Activated gamma-delta T cell (primary cell): ENCODE measurements around the gene MN1.

Experiments
- DNase-seq: peaks from one replicate; lab custom pipeline; 2025; lab: John Stamatoyannopoulos, UW
- total RNA-seq, 2 donors: gene quantifications; one replicate each; lab custom pipeline; 2026; lab: John Stamatoyannopoulos, UW

Gene MN1
- 0.05 to 7.8 reads per million in 2 donors for total RNA-seq

DNA sequence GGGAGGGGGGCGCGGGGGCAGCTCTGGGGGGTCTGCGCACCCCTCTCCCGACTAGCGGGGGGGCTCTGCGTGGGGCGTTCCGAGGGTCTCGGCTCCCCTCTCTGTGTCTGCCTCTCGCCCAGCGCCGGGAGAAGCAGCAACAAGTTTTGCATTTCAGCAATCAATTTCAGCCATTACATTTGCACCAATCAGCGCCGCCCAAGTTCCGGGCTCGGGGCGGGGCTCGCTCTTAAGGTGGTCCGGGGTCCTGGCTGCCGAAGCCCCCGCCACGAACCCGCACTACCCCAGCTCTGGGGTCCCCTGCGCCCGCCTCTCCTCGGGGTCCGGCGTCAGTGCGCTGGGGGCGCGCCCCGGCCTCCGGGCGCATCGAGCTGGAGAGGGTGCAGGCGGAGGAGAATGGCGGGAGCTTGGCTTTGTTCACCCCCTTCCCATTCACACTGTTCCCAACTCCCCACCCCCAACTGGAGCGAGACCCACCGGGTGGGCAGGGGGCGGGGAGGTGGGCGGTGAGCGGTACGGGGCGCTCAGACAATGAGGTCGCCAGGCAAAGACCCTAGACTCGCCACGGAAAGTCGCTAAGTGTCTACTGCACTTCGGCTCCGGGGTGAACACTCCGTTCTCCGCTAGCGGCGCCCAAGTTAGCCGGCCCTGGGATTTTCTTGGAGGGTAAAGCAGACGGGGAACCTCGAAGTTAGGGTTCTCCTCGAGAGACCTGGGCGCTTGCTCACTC is at the start of gene MN1:
Gene MN1, minus strand, starts transcription at position 141 of the 730 bp plus-strand sequence. CDS start 1,213 bp downstream, outside the sequence.
- DNase-seq, result no peak

DNA sequence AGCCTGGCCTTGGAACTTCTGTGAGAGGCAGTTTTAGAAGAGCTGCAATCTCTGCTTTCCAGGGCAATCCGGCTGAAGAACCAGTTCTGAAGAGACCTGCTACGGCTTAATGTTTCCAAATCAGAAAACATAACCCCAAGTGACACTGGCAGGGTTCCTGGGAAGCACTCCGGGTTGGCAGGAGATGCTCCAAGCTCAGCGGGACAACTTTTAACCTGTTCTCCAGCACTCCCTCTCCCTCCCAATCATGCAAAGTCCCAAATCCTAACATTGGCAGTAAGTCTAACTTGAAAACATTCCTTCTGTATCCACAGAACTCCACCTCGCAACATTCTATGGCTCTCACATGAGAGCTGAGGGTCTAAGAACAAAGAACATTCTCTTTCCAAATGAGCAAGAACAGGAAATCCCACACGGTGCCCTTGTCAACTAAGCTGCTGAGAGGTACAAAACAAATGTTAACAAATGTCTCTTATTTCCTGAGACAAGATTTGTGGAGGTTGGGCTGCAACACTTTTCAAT is 48.5 kb upstream of the MN1 start:
- no peak for DNase-seq

DNA sequence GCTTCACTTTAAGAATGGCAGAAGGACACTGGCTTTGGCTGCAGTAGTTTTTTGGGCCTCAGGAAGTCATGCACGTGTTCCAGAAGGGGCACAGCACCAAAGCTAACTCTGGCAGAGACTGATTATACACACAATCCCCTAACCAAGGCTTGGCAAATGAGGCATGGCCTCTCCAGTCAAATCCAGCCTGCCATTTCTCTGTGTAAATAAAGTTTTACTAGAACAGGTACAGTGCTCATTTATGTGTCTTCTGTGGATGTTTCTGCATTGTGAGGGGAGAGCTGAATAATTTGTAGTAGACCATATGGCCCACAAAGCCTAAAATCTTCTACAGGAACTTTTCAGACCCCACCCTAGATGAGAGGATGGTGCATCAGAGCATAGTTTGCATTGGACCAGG is 46.4 kb upstream of the MN1 start:
- DNase-seq, result no peak

DNA sequence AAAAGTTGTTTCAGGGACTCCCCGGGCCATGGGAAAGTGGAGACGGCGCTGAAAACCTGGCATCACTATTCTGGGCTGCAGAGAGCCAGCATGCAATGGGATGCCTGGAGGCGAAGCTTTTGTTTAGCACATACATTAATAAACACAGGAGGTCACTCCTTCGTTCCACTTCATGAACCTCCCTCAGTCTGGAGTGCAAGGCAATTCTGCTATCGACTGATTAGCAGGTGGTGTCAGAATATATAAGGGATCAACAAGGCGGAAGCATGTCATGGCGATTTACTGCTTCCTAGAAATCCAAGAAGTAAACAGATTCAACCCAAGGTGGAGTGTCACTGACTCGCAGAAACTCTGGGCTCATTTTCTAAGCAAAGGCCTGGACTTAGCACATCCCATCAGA is 45.4 kb upstream of the MN1 start:
- no peak for DNase-seq

DNA sequence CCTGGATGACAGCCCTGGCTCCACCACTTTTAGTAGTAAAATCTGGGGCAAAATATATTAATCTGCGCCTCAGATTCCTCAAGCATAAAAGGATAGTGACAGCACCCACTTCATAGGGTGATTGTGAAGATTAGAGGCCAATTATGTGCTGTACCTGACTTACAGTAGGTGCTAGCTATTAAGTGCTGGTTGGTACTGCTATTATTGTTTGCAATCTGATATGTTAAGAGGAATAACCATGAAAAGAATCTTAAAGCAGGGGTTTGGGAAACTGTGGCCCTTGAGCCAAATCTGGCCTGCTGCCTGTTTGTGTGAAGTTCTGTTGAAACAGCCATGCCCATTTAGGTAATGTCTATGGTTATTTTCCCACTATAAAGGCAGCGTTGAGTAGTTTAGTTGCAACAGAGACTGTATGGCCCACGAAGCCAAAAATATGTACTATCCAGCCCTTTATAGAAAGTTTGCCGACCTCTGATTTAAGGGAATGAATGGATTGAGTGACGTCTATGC is 44.7 kb upstream of the MN1 start:
- no peak for DNase-seq

DNA sequence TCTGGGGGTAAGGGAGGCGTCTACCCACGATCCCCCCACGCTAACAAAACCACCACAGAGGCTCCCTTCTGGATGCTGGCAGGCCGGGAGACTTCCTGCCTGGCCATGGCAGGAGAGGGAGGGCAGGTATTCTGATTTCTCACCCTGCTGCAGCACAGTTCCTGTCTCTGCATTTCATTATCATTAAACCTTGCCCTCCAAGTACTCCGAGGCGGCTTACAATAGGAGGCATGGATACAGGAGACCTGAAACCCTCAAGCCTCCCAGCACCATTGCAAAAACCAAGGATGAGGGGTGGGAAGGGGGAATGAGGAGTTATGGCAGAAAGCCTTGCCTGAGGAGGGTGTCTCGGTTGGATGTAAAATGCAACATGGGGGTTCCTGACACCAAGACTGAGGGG is 44.1 kb upstream of the MN1 start:
- DNase-seq, result no peak

DNA sequence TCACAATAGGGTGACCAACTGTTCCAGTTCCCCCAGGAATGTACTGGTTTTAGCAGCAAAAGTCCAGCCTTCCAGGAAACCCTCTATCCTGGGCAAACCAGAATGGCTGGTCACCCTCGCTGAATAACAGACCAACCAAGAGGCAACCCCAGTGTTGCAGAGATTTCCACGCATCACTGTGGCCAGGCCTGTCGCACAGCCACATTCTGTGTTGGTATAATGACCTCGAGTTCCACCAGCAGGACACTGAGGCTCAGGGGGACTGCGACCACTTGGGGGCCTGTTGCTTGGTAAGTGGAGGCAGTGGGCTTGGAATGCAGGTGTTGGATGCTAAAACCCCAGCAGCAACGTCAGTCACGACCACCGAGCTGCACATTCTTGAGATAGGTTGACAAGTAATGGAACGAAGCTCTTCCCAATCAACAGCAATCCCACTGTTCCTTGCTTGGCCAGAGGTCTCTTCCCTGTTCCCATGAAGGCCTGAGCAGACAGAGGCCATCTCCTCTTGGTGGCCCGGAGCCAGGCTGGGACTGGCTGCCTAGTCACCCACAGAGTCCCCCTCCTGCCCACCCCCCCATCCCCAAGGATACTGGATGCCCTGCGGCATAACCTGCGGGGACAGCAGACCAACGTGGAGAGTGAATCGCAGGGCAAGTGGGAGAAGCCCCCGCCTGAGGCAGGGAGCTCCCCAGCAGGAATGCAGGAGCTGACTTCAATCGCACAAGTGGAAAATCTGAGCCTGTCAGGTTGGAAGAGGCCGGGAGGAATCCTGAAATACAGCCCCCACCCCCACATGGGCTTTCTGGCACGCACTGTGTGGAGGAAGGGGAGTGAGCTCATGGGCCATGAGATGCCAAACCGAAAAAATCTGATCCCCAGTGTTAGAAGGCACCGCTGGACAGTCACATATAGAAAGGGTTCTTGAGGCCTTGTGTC is 43.4 kb upstream of the MN1 start:
- no peak for DNase-seq

DNA sequence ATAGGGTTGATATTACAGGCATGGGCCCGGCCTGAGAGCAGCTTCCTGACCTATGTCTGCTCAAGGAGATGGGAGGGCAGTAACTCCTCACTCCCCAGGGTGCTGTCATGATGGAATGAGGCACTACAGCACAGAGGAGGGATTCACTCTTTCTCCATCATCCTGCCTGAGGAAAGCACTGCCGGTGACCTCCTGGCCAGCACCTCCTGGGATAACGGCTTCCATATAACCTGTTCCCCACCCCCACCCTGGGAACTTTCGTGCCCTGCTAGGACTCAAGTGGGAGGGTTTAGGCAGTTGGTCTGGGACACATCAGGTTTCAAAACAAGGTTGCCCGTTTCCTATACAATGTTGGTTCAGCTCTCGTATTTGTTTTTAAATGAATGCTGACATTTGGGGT is 42.7 kb upstream of the MN1 start:
- DNase-seq, result no peak

DNA sequence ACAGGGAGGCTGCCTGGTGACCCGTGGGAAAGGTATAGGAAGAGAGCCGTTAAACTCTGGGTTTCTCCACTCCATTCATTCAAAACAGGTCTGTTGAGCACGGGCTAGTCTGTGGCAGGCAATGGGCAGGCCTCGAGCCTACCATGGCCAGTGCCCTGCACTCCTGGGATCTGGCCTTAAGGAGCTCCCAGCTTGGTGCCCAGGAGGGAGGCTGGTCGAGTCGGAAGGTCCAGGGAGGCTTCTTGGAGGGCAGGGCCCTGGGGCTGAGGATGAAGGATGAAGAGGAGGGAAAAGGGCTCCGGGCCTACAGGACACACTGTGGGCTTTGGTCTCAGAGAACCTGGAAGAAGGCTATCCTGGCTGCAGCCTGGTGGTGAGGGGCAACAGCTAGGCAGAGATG is 41.9 kb upstream of the MN1 start:
- DNase-seq, result no peak

DNA sequence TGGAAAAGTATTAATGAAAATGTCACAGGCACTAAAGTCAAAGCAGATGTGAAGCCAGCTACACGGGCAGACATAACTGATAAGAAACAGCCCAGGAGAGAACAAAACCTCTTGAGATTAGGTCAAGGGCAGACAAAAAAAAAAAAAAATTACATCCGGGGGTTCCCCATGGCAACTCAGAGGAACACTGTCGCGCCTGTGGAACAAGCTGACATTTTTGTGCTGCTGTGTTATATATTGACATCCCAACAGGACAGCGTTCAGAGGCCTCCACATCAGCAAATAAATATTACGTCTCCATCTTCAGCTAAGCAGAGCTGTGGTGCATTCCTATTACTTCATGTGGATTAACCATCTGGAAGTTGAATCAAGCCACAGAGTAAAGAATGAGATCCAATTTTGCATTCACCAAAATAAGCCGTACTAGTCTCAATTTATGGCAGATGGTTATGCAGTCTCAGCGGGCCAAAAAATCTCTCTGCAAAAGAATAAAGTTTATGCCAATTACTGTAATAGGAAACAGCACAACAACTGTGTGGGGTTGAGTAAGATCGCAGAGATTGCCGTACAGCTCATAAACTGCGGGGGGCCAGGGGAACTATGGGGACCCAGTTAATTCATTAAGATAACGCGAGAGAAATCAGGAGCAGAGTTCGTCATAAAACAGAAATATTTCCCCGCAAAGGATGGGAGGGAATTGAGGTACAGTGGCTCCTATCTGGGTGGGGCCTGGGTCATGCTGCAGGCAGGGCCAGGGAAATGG is 41.3 kb upstream of the MN1 start:
- DNase-seq, result no peak

DNA sequence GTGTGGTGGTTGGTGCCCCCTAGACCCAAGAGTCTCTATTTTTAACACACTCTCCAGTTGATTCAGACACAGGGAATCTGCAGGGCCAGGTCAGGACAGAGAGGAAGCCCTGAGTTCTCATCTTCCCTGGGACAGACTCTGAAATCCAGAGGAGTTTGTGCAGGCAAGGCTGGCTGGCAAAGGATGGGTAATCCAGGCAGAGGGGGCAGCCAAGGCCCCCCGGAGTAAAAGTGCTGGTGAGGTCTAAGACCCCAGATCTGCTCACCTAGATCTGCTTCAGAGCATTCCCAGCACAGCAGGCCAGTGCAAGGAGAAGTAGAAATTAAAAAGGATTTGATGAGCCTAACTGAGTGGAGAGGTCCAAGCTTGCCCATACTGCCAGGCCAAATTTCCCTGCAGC is 40.6 kb upstream of the MN1 start:
- no peak for DNase-seq

DNA sequence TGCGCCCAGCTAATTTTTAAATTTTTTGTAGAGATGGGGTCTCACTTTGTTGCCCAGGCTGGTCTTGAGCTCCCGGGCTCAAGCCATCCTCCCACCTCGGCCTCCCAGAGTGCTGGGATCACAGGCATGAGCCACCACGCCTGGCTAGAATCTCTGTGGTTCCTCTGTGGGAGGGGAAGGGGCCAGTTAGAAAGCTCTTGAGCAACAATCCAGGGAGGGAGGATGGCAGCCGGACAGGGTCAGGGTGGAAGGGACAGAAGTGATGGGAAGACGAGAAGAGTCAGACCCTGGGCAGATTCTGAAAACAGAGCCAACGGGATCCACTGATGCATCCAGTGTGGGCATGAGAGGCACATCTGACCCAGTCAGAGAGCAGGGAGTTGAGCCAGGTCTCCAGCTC is 38.9 kb upstream of the MN1 start:
- no peak for DNase-seq

DNA sequence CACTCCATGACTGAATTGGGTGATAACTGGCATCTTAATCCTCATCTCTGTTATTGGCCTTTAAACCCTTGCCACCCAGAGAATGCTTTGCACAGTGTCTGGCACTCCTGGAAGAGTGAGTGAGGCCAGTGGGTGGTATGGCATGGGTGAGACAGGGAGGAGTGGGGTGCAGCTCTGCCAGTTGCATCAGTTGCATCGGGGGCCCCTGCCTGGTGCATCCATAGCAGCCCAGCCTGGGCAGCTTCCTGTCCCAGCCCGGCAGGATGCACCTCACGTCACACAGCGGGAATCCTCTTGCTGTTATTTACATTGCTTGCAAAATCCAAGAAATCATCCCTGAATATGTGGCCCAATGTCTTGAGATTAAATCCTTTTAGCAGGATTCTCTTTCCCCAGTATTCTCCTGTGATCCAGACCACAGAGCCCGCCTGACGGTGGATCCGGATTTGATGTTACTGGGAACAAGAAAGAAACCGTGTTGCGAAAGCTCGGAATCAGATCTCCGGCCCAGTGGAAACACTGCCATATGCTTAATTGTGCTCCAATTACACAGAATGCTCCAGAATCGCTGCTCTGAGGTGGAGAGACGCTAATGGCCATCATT is 37.6 kb upstream of the MN1 start:
- no peak for DNase-seq

DNA sequence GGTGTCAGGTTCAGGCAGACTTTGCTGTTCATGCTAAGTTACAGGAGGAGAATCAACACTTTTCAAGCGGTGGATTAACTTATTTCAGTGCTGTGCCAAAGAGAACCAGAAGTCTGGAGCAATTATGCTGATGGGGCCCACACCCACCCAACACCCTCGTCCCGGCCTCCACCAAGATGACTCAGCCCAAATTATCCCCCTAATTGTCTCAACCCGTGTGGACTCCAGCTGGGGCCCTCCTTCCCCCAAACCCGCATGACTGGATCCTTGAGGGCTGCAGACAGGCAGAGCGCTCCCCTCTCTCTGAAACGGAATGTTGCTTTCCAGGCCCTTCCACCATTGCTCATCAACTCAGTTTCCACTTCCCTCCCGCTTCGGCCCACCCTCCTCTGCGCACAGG is 34.6 kb upstream of the MN1 start:
- DNase-seq, result no peak

DNA sequence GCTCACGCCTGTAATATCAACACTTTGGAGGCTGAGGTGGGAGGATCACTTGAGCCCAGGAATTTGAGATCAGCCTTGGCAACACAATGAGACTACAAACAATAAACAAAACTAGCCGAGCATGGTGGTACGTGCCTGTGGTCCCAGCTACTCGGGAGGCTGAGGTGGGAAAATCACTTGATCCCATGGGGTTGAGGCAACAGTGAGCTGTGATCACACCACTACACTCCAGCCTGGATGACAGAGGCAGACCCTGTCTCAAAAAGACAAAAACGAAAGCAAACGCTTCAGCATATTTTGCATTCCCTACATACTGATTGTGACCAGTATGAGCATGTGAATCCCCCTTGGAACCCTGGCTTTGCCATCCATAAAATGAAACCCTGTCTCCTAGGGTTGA is 33.9 kb upstream of the MN1 start:
- no peak for DNase-seq

DNA sequence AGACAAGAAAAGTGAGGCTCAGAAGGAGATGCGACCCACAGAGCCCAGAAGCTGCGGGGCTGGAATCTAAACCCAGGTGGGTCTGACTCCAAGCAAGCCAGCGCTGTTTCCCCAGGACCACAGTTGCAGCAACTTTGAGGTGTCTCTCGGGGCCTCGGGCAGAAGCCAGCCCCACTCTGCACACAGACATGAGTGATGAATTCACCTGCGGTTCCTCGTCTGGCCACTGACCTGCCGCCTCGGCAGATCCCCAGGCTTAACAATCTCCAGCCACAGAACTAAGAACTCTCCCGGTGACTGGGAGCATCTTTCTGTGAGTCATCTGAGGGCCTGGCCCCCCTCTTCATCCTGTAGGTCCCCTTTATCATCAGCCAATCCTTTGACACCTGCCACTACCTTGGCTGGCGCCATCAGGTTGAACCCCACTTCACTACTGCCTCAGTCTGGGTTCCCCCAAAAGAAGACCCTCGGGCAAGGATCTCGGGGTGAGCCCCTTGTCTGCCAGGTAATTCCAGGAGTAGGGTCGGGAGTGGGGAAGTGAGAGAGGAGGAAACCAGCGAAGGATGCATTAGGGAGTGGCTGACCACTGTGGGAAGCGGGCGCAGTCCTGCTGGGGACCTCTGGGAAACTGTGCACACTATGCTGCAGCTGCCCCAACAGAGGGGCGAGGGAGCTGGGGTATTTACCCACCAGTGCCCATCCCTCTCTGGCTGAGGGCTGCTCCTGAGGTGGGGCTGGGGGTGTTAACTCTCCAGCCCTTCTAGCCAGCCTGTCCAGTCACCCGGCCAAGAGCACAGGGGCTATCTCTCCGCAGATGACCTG is 33.0 kb upstream of the MN1 start:
- DNase-seq, result no peak

DNA sequence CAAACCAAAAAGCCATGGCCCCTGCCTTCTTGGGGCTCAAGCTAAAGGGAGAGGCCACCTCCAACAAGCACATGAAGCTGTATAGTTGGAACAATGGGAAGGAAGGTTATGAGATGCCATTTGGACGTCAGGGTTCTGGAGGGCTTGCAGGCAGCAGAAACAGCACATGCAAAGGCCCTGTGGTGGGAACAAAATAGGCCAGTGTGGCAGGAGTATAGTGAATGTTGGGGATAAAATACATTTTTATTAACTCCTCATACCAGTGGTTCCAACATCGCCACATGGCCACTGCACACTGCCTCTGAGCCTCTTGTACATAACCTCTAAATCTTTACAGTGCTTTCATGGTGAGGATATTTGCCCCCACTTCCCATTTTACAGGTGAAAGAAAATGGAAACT is 32.2 kb upstream of the MN1 start:
- DNase-seq, result no peak

DNA sequence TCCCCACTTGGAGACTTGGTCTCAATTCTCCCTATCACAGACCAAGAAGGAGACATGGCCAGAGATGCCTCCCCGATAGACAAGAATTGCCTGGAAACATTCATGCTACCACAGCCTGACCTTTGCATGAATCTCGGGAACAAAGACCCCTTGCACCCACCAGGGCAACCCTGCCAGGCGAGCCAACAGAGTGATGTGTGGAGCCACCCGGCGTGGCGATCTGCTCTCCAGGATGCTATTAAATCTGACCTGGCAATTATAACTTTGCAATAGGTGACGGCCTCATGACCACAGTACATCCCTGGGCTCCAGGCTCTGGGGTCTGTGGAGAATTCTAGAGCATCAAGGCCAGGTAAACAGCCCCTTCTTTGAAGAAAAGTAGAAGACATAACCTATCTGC is 31.1 kb upstream of the MN1 start:
- DNase-seq, result no peak

DNA sequence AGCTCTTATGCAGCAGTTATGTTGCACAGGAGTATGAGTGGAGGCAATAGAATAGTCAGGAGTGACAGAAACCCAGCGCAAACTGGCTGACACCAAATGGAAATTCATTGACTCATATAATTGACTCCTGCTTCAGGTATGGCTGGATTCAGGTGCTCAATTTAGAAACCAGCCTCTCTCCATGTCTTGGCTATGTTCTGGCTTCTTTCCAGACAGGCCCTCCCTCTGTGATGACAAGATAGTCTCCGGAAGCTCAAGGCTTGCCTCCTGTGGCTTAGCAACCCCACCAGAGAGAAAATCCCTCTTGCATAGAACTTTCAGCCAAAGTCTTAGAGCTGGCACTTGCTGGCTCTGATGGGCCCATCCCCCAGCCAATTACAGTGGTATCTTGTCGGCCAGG is 28.1 kb upstream of the MN1 start:
- DNase-seq, result no peak
